ENCODE results near the gene MAPRE3.

MAPRE3 gene

DNA sequence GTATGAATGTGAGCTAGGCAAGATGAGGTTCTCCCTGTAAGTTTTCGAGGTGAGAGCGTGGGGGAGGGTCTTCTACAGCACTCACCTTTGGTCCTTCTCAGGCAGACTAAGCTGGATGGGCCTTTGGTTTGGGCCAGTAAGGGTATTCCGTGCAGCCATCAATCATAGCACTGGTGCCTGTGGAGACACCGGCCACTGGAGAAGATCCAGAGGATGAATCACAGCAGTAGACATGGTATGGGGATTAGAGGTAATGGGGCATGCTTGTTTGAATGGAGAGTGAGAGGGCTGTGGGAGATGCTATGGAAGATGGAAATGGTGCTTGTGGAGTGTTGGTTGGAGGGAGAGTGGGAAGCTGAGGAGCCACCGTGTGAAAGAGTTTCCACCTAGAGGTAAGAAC is 16.1 kb downstream of the MAPRE3 start:
- DNase-seq: no peak

DNA sequence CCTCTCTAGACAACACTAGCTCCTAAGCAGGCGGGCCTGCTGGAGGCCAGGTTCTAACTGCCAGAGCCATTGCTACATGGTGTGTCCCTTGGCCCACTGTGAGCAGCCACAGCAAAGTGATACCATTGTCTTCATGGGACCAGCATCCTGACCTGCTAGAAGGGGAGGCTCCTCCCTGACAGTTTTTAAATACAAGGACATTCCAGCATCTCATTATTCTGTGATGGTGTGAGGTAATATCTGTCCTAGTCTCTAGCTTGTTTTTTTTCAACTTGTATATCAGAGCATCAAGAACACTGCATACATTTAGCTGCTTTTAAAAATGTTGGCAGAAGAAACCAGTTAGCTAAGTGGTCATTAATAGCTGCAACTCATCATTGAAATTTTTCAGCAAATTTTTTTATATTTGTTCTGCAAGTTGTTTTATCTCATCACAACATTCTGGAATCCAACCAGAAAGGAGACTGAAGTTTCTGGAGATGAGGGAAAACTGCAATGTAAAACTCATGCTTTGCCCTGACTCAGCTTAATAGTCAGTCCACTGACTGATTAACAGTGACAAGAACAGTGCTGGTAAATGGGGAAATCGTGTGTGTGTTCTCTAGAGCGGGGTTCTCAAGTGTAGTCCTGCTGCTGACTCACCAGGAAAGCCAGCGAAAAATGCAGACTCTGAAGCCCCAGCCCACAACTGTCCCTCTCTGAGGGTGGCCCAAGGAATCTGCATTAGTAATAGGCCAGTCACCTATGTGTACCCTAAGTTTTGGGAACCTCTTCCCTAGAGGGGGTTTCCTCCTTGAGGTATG is 17.8 kb downstream of the MAPRE3 start:
- DNase-seq: no peak

DNA sequence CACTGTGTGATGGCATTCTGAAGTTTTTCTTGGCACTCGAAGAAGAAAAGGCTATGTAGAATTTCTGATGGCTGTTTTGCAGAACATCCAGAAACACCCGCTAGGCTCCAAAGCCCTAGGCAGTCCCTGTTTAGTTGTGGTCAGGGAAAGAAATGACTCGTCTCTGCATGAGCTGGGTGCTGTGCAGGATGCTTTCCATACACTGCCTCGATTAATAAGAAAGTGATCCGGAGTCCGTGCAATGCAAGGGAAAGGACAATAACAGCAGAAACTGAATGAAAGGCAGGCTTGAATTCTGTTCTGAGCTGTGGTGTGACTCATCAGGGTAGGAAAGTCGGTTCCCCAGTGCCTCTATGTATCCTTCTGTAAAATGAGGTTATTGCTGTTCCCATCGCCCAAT is 18.7 kb downstream of the MAPRE3 start:
- no peak for DNase-seq

DNA sequence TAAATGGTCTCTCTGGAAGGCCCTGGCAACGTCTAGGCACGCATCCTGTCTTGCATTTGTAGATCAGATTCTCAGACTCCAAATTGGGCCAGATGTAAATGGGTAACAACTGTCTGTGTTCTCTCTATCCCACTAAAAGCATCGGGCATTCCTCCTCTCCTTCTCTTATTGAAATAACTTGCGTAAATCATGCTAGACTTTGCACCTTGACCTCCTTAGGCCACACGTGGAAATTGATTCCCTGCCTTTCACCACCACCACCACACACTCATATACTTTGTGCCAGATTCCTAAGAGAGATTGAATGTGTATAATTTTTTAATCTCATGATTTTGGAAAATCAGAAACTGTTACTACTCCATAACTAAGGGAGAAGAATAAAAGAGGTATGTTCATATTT is 21.3 kb downstream of the MAPRE3 start:
- DNase-seq: no peak

DNA sequence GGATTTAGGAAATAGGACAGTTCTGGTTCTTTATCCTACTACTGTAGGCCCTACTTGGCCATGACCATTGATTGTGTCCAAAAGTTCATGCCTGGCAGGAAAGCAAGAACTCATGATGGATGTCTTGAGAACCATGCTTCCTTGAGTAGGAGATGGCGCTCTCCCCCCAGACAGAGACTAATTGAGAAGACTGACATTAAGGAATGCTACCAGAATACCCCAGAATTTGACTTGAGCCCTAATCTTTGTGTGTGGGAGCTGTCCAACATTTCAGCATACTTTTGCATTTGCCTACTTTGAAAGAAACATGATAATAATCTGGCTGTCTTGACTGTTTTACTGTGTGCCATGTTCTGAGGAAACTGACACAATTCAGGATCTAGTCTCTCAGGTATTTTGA is 23.3 kb downstream of the MAPRE3 start:
- no peak for DNase-seq

DNA sequence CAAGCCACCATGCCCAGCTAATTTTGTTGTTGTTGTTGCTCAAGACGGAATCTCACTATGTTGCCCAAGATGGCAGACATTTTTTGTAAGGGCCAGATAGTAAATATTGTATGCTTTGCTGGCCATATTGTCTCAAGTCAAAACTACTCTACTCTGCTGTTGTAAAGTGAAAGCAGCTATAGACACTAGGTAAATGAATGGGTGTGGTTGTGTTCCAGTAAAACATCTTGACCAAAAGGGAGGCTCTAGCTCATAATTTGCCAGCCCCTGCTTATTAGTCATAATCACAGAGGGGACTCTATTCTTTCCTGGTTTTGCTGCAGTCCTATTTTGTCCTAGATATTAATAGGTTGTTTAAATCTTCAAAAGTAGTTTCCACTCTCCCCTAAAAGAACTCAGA is 24.5 kb downstream of the MAPRE3 start:
- DNase-seq: no peak

DNA sequence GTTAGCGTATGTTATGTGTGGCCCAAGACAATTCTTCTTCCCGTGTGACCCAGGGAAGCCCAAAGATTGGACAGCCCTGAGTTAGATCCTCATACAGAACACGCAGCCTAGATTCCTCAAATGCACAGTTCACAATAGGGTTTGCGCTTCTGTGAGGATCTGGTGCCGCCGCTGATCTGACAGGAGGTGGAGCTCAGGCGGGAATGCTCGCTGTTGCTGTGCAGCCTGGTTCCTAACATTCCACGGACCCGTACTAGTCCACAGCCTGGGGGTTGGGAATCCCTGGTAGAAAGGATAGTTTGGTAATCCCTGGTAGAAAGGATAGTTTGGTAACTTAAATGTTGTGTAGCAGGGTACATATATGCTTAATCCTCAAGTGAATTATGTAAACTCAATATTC is 27.0 kb downstream of the MAPRE3 start:
- DNase-seq: no peak

DNA sequence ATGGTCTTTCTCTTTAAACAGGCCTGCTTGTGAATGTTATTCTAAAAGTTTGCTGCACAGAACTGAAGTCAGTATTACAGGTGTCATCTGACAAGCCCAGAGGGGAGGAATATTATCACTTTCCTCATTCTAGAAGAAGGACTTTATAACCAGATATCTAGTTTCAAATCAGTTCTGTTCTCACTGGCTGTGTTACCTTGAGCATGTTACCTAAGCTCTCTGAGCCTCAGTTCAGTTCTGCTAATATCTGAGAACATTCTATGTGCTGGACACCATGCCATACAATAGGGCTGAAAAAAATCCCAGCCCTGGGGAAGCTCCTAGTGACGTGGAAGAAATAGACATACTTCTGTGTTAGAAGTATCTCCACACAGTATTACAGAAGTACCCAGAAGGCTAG is 27.9 kb downstream of the MAPRE3 start:
- DNase-seq: no peak

DNA sequence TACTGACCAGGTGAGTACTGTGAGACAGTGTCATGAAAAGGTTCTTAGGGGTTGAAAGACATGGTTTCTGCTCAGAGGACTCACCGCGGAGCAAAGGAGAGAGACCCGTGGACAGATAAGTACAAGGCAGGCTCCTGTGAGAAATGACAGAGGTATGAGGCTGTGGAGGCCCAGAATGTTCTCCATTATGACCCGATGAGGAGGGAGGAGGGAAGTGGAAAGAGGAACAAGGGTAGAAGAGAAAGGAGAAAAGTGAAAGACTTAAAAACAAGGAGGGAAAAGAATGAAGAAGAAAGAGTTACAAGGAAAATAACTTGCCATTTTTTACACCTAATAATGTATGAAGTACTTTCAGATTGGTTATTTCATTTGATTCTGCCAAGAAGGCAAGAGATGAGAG is 29.8 kb downstream of the MAPRE3 start:
- no peak for DNase-seq

DNA sequence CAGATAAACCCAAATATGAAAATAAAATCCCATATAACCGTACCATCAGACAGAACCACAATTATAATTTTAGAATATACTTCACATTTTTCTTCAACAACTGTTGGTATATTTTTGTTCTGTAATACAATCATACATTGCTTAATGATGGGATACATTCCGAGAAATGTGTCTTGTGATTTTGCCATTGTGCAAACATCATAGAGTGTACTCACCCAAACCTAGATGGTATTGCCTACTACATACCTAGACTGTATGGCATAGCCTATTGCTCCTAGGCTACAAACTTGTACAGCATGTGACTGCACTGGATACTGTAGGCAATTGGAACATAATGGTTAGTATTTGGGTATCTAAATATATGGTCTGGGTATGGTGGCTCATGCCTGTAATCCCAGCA is 30.6 kb downstream of the MAPRE3 start:
- DNase-seq: no peak

DNA sequence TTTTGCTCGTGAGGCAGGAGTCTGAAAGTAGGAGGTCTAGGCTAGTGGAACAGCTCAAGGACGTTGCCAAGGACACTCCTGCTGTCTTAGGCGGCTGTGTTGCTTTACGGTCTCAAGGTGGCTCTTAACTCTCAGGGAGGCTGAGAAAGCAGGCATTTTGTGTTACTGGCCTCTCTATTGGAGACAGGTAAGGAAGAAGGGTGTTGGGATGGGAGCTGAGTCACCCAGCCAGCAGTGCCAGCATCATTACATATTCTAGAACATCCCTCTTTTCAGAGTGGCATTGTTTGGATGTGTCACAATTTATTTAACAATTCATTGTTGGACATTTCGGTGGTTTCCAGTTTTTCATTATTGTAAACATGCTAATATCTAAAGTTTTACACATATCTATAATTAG is 31.5 kb downstream of the MAPRE3 start:
- no peak for DNase-seq

DNA sequence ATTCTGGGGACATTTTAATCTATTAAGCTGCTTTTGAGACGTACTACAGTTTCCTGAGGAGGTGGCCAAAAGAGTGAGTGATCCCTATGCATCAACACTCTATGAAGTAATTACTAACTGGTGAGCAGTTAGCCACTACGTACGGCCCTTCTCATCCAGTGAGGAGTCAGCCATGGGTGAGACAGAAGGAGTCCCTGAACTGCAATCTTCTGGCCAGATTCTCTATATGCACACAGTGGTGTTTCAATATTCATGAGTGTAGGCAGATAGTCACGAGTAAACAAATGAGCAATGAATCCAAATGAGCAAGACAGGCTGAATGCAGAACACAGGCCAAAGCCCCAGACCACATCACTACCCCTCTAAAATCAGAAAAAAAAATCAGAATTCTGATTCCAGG is 32.6 kb downstream of the MAPRE3 start:
- no peak for DNase-seq

DNA sequence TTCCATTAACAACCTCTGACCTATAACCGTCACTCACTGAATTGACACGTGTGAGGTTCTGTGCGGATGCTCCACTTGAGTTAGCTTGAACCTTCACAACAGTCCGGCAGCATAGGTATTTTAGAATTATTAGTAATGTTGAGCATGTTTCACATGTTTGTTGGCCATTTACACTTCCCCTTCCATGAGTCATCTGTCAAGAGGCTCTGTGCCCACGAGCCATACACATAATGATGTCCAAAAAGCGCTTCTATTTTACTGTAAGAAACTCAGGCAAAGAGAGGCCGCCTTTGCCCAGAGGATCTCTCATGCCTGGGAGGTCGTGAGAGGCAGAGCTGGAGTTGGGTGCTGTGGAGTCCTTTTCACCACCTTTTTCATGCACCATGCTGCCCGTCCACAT is 33.4 kb downstream of the MAPRE3 start:
- DNase-seq: no peak

DNA sequence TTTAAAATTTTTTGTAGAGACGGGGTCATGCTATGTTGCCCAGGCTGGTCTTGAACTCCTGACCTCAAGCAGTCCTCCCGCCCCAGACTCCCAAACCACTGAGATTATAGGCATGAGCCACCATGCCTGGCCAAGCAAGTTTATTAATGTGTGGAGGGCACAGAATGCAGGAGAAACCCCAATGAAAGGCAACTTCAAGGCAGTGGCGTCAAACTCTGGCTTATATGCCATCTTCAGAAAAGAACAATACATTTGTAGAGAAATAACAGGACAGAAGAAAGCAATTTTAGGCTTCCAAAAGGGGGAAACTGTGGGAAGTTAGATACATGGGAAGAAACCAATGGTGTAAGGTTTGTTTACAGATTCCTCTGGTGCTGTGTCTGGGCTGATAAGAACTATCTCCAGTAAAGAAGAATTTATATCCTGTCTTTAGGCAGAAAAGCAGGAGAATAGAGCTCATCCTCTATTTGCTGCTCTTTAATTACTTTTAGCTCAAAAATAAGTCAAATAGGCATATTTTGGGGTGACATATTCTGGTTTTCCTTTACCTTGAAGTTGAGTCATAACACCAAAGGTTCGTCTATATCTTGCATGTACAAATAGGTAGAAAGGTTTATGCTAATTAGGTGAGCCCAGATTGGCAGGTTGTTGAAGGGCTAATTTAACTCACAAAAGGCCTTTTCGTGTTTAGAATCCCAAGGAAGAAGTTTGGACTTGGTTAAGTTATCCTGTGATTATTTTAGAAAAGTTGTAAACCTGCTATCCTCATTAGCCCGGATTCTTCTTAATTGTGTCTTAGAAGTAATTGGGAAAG is 36.4 kb downstream of the MAPRE3 start:
- no peak for DNase-seq

DNA sequence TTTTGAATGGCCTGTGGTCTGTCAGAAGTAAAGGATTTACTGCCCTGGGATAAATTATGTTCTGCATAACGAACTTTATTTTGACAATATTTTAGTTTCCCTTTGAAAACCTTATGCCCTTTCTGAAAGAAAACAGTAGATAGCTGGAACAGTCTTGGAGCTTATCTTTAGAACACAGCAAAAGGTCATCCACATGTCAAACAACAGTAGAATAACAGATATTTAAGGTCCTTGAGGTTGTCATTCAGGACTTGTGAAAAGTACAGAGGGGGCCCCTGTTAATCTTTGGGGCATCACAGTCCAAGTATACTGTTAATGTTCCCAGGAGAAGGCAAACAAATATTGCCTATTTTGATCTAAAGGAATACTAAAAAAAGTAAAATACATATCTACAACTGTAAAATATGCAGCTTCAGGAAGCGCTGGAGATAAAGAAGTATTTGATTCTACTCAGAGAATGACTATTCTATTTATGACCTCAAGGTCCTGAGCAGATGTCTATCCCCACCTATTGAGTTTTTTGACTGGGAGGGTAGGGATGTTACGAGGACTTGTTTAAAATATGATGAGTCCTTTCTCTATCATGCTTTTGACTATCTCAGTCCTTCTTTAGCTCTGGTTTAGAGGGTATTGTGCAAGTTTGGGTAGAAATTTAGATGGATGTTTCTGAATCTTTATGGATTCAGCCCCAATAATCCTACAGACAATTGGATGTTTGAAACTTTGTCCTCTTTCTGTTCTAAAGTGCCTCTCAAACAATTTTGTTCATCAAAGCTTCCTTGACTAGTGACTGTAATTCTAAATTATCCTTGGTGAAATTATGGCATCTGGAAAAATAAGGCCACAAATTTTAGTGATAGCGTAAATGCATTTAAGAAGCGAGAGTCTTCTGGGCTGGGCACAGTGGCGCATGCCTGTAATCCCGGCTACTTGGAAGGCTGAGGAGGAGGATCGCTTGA is 37.3 kb downstream of the MAPRE3 start:
- no peak for DNase-seq

DNA sequence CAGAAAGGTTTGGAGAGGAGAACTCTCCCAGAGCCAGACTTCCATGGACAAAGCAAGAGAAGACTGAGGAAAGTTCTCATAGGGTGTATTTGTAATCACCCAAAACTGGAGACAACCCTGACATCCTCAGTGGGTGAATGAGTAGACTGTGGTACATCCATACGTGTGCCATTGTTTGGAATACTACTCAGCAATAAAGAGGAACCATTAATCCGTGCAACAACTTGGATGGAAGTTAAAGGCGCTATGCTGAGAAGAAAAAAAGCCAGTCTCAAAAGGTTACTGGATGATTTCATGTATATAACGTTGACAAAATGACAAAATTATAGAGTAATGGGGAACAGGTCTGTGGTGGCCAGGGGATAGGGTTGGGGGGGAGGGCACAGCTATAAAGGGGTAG is 38.2 kb downstream of the MAPRE3 start:
- DNase-seq: no peak

DNA sequence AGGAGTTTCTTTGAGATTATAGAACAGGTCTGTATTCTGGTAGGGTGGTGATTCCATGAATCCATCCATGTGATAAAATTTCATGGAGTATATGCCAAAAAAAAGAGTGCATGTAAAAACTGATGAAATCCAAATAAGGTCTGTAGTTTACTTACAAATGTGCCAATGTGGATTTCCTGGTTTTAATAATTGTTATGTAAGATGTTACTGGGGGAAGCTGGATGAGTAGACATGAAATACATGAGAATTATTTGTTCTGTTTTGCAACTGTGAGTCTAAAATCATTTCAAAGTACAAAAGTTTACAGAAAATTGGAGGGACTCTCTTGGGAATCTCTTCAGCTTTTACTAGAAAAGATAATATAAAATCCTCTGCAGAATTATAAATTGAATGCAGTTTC is 38.6 kb downstream of the MAPRE3 start:
- no peak for DNase-seq

DNA sequence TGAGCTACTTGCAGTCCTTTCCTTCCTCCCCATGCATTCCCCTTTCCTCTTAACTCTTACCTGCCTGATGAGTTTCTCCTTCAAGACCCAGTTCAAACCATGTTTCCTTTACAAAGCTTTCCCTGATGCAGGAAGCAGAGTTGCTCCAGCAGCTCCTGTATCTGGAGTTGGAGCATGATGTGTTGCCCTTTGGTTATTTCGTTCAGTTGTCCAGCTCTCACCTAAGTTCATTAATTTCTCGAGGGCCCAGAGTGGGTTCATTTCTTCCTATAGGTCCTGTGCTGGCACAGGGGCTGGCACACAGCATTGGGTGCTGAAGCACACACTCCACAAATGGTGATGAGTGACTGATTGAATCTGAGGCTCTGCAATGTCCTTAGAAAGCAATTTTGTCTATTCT is 39.3 kb downstream of the MAPRE3 start:
- DNase-seq: no peak

DNA sequence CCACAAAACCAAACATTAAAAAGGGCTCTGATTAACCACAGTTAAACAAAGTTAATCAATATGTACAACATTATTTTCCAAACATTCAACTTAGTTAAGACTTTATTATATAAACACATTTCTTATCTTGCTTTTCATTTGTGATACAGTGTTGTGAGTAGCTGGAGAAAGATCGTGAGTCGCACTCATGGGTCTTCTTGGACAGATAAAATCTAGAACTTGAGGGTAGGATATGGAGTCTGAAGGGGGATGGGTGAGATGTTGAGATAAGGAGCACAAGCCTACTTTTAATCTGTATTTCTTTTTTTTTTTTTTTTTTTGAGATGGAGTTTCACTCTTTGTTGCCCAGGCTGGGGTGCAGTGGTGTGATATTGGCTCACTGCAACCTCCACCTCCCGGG is 39.7 kb downstream of the MAPRE3 start:
- DNase-seq: no peak

DNA sequence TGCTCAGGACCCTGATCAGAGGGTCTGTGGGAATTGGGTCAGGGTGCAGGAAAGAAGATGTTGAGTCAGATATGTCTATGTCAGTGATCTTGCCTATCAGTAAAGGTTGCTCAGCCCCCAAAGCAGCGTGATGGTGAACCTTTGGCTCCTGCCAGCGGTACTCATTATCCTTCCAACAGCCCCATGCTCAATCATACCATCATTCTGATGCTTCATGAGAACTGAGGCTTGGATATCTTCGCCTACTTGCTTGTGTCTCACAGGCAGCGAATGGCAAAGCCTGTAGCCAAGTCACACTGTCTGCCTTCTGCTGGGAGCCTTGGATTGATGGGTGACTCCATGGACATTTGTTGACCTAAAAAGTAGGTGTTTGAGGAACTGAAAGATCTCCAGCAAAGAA is 43.3 kb downstream of the MAPRE3 start:
- no peak for DNase-seq

DNA sequence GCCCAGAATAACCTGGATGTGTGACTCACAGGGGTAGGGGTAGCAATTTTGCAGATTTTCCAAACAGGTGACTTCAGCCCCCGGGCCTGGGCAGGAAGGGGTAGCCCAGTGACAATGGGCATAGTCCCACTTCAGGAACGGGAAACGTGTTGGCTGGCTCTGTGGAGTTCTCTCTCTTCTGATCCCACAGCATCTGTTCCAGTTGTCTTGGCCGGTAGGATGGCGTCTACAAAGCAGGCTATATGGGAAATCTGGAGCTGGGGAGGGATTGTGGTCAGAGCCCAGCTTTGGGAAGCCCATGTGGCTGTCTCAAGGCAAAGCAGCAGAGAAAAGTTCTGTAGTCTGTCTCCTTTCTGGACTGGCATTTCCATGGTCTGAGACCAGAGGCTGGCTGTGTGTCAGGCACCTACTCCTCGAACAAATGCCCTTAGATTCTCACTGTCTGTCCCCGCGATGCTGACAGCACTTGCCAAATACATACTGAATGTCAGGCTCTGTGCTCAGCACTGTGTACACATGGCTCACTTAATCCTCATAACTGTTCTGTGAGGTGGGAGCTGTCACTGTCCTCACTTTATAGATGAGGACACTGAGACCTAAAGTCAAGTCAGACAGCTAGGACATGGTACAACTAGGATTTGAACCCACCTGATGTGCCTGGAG is 44.5 kb downstream of the MAPRE3 start:
- no peak for DNase-seq

DNA sequence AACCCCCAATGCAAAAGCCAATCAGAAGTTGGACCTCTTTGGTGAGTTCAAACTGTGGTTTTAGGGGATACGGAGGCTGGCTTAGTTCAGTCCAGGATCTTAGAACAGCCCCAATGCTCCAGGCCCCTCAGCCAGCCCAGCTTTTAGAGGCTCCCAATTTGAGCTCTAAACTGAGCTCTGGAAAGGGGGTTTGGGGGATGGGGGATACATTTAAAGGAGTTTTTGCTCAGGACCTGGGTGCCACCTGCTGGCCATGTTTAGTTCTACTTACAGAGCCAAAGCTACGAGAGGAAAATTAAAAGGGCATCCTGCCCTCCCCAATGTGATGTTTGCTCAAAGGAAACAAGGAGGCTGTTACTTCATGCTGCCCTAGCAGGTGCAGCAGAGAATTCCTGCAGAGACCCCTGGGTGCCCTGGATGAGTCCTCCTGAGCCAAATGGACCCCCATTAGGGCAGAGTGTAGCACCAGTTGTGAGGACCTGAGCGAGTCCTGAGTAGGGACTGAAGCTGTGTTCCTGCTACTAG is 46.4 kb downstream of the MAPRE3 start:
- peak; percentile 7 for DNase-seq

DNA sequence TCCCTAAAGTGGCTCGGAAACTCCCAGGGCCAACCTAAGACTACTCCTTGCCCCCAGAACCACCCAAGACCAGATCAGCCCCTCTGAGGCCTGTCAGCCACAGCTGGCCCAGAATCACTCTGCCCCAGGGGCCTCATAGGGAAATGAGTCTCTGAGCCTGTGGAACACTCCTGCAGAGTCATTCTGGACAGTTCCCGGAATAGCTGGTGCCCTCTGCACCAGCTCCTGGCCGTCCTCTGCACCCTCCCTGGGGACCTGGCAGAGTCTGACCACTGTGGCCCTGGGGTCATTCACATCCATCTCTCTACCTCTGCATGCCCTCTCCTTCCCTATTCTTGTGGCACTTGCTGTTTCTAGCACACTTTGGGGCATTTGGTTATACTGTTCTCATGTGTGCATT is 47.7 kb downstream of the MAPRE3 start:
- no peak for DNase-seq
